GM18505 (cell line): ENCODE data around the gene PRUNE2.
A peak's percentile ranks its signal among the peaks of the same experiment; 100 is the strongest.

Experiments used
- ATAC-seq: cut with Tn5 transposase; IDR thresholded peaks from one replicate; pipeline ENCODE4 v1.9.1; 2021; ENCODE audit not compliant: unreplicated experiment
- POLR2A ChIP-seq: IDR thresholded peaks from 4 replicates; pipeline ENCODE4 v1.6.1; 2011; ENCODE audit warnings: borderline replicate concordance; ENCODE audit not compliant: insufficient read depth, insufficient read length; ENCODE audit errors: extremely low read depth

Gene PRUNE2

DNA sequence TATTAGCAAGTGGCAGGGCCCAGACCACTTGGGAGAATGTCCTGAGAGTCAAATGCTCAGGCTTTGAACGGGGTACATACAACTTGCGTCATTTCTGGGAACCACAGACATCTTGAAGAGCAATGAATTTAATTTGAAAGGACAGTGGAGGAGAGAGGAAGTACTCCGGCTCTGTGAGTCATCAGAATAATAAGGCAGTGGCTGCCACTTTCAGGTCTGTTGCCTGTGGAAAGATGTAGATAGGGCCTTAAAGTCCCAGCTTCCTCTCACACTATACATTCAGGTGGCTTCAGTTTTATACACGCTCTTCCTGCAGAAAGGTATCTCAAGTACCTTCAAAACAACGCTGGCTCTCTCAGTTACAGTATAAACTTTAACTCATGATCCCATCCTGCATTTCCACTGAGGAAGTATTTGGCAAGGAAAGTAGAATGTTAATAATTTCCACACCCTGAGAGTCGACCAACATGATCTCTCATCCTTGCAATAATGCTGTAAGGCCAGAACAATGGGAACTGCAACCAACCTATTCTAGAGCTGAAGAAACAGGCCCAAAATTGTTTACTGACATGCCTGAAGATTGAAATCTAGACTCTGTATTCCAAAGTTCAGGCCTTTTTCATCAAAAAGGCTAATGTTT lies 6.8 kb upstream of the PRUNE2 start:
- no peak for TF ChIP-seq POLR2A
- peak; percentile 78 for ATAC-seq

GRCh38 chr9:76911971-76912370 lies 6.1 kb upstream of the PRUNE2 start:
- ATAC-seq = no peak
- no peak for TF ChIP-seq POLR2A

DNA sequence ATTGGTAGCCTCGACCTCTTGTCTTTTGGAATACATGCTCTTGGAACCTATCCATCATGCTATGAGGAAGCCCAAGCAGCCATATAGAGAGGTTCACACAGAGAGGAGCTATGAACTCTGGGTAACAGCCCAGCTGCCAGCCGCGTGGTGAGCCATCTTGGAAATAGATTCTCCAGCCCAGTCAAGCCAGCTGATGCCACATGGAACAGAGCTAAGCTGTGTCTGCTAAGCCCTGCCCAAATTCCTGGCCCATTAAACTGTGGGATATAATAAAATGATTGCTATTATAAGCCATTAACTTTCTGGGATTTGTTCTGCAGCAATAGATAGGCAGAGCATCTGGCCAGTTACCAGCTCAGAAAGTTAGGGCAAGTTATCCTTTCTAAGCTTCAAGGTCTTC lies 4.9 kb upstream of the PRUNE2 start:
- no peak for TF ChIP-seq POLR2A
- no peak for ATAC-seq

DNA sequence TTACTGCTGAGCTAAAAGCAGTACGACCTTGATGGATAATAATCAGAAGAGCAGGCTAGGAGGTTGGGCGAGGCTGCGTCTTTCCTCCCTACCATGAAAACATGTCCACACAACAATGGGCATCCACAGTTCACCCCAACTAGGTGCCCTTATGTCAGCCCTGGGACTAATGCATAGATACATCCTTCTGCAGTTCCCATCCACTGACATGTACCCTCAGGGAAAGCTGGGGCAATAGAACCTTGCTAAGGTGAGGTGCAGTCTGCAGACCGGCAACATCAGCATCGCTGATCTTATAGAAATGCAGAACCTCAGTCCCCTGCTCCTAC lies 697 bp upstream of the PRUNE2 start:
- no peak for TF ChIP-seq POLR2A
- no peak for ATAC-seq

DNA sequence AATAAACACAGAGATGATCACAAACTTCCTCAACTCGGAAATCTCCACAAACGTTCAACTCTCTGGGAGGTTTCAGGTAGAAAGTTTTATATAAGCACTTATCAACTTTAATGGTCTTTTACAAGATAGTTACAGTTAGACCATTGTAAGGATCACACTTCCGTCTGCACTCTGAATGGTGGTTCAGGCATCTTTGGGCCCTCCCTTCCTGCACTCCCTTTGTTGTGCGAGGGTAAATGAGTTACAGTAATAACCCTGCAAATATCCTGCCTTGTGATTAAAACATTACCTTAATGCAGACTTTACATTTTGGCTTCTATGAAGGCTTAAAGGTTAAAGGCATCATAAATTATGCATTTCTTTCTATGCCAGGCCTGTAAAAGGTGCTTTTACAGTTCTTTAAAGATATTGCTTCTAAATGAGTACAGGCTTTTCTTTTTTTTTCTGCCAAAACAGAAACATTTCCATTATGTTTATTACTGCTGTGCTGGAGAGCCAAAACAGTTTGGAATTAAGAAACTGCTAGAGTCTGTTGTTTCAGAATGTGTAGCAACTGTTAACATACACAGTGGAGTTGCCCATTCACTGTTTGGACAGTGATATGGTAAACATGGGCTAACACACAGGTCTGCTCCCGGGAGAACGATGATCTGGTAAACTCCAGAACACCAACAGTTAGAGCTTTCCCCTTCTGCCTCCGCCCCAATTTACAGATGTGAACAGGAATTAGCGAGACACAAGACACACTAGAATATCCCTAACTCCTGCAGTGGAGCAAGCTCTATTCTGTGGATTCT lies 1.1 kb downstream of the PRUNE2 start:
- no peak for ATAC-seq
- no peak for TF ChIP-seq POLR2A

DNA sequence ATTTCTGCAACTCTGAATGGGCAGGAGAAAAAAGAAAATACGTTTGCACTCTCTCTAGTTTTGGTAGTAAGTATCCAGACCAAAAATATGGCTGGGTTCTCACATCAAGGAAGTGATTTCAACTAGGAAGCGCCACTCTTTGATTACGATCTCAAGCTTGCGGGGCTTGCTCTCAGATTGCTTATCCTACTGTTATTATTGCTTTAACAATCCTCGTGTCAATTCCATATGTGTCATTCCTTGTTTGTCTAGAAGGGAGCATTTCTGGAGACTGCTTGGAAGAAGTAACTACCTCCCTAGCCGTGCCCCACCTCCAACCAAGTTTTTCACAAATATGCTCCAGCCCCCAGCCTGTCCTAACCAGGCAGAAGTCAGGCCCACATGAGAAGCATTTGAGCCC lies 3.5 kb downstream of the PRUNE2 start:
- ATAC-seq = no peak
- TF ChIP-seq POLR2A = no peak

DNA sequence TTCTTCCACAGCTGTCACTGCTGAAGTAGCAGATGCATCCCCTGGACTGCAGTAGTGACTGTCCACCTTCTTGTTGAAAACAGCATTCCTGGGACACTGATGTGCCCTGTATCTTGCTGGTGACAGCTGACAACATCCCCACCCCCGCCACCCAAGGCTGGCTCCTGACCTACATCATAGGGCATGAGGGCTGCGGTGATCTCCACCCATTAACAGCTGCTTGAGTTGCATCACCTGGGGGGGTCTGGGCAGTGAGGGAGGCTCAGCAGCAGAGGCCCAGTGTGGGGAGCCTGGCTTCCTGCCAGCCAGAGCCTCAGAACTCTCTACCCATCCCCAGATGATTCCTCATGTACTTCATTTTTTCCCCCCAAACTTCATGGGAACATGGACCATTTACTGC lies 4.1 kb downstream of the PRUNE2 start:
- no peak for ATAC-seq

DNA sequence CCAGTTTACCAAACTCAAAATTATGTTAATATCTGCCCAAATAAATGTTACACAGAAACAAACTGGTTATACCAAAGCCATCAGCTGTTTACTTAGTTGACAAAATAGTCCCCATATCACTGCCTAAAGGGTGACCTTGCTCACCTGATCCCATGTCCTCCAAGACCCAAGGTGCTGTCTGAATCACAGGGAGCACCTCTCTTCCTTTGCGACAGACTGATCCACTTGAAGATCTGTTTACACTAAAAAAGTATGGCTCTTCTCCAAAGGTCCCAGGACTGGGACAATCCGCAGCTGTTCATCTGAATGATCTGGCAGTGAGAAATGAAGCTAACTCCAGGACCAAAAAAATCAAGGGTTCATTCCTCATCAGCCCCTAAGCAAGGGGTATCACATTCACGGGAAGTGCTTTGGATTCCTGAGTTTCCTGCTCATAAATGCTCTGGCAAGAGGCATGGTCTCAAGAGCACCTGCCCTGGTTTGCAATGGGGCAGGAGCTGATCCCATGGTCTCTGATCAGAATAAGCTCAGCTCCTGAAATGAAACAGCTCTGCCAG lies 5.0 kb downstream of the PRUNE2 start:
- no peak for TF ChIP-seq POLR2A
- no peak for ATAC-seq

More for the DNA sequence above, 4.1 kb downstream of the PRUNE2 start:
- no peak for TF ChIP-seq POLR2A

DNA sequence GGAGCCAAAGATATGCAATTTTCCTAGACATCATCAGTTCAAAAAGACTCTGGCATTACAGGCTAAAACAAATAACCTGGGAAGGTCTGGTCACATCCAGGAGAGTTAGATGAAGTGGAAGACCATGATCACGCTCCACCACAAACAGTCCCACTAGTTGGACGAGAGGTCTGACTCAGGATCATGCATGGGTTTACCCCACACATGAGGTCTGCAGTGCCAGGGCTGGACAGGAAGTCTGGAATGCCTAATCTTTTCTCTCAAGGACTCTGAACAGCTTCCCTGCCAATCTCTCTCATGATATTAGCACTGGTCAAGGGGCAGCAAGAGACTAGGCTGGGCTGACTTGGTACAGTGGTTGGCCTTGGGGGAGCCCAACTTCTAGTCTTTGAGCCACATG lies 7.1 kb downstream of the PRUNE2 start:
- ATAC-seq = no peak
- no peak for TF ChIP-seq POLR2A

DNA sequence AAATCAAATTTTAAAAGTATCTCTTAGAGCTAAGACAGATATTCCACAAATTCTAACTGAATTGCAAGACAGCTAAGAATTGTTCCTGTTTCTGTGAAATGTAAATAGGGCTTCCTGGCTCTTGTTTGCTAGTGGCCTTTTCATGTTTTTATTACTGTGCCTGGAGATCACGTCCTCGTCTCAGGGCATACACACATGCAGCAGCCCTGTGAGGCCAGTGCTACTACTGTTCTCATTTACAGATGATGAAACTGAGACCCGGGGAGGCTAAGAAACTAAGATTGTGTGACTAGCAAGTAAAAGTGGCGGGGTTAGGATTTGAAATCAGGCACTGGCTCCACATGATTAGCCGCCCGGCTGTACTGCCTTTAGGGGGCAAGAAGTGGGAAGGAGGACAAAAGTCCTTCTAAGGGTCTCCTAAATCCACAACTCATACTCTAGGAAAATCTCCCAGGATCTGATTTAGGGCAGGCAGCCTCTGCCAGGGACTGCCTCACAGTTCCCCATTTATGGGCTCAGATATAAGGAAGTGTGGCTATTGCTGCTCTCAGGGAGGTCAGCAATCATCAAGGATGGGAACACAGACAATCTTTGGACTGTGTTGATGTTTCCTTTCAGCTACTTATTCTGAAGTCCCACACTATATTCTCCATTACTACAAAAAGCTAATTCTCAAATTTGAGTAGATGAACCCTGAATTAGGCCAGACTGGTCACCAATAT lies 7.9 kb downstream of the PRUNE2 start:
- no peak for ATAC-seq
- TF ChIP-seq POLR2A = no peak

DNA sequence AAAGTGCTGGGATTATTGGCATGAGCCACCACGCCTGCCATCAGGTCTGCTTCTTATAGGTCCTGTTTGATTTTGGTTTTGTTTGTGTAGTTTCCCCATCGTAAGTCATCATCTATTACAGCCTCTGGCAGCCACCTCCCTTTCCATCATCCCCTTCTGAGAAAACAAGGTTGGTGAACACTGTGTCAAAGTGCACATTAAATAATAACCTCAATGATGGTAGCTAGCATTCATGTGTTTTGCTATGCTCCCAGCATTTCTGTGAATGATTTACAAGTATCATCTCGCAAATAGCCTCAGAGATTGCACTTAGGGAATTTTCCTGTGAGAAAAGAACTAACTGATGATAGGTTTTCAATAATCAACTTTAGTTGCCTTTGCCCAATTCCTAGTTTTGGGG lies 9.9 kb downstream of the PRUNE2 start:
- ATAC-seq = no peak
- TF ChIP-seq POLR2A = no peak

- no peak for TF ChIP-seq POLR2A
- no peak for ATAC-seq
These were observed 10.7 kb downstream of the PRUNE2 start for GRCh38 chr9:76895186-76895585.

- TF ChIP-seq POLR2A = no peak
- ATAC-seq = no peak
These were observed 11.7 kb downstream of the PRUNE2 start for GRCh38 chr9:76894198-76894597.
